Pons (tissue), 1 donor: ENCODE data around the gene CPNE4.
"Not testable (repeated sequence)": the region's sequence is repeated elsewhere in the genome, so short reads cannot be mapped to it uniquely, and the experiment has no call there.

Source experiments
- DNase-seq: peaks from one replicate; pipeline ENCODE4 v3.0.0-alpha.2; 2016; ENCODE audit warnings: low spot score

CPNE4 gene

DNA sequence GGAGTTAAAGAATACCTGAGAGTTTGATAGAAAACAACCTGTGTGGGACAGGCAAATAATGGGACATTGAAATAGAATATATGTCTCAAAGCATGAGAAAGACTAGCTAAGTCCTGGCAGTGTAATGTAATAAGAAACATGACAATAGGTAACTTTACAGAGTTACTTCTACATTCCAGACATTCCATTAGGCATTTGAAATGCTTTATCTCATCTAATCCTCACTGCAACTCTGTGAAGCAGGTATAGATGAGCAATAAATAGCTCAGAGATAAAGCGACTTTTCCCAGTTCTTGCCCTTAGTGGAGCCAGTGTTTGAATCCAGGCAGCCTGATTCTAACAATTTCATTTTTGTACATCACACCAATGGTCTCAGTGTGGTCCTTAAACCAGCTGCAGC is 76.8 kb downstream of the CPNE4 start:
- DNase-seq = no peak

DNA sequence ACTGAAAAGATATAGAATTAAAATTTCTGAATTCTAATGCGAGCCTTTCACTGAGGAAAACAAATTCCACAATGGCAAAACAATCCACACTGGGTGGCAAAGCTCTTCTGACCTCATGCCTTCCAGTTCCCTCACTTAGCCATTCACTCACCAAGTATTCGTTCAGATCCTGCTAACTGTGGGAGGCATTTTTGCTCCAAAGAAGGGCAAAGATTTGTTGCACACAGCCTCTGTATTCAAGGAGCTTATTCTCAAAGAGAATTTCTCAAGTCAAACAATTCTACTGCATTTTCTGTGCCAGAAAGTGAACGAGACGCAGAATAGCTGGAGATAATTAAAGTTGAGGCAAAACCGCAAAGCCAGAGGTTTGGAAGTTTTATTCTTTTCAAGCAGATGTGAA is 77.3 kb downstream of the CPNE4 start:
- no peak for DNase-seq

DNA sequence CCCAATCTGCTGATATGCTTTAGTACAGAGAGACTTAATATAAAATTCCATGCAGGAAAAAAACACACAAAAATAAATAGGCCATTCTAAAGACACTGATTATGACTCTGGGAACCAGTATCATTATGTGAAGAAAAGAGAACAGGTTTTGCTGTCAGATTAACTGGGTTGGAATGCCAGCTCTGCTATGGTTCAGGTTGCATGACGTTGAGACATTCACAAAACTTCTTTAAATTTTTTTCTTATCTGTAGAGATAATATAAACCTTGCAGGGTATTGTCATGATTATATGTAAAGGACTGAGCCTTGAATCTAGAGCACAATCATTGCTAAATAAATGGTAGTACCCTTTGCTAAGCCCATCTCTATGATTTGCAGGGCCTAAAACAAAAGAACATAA is 86.0 kb downstream of the CPNE4 start:
- DNase-seq = no peak

DNA sequence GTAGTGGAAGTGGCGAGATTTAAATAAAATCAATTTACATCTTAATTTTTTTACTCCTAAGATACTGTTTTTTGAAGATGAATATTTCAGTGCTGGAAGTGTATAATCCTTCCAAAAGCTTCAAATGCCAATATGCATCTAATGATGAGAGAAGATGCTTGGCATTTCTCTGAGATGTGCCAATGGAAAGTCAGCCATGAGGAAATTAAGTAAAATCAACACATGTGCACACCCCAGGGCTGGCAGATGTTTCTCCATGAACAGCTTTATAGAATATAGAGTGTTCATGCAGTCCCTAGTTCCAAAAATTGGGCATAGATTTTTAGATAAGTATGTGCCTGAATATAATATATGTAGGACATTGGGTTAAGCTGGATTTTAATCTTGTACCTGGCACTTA is 90.1 kb downstream of the CPNE4 start:
- DNase-seq = no peak

DNA sequence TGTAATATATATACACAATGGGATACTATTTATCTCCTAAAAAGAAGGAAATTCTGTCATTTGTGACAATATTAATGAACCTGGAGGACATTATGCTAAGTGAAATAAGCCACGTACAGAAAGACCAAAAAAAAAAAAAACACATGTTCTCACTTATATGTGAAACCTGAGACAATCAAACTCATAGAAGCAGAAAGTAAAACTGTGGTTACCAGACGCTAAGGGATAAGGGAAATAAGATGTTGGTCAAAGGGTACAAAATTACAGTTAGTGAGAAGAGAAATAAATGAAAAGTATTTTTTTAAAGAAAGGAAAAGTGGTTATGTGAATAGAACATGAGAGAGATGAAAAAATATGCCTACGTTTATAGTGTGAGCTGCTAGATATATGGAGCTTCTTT is 101.1 kb downstream of the CPNE4 start:
- DNase-seq = no peak

DNA sequence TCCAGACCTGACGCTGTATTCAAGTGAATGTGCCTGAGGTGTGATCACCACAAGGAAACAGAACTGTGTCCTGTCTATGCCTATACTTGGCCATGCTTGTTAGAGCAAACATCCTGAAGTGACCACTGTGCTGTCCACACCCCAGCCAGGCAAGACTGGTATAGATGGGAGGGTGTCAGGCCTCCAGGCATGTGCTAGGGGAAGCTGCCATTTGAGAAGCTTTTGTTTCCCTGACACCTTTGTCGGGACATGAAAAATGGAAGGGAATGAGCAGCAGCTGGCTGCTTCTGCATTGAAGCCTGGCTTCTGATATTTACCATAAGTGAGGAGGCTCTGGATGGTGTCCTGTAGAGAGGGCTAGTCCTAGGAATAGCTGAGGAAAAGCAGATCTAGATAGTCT is 106.2 kb downstream of the CPNE4 start:
- DNase-seq = no peak

DNA sequence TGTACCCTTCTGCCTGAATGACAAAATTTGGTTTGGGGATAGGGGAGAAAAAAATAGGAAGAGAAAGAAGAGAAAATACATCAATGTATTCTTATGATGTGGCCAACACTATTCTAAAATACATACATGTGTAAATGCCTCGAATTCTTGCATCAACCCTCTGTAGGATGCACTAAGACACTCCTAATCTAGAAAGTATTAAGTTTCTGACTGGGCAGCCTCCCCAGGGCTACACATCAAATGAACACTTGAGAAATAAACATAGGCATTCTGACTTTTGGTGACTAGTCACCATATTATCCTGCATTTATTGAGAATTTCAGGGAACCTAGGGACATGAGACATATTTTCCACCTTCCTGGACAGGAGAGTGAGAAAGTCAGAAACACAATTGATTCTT is 109.2 kb downstream of the CPNE4 start:
- DNase-seq = no peak

DNA sequence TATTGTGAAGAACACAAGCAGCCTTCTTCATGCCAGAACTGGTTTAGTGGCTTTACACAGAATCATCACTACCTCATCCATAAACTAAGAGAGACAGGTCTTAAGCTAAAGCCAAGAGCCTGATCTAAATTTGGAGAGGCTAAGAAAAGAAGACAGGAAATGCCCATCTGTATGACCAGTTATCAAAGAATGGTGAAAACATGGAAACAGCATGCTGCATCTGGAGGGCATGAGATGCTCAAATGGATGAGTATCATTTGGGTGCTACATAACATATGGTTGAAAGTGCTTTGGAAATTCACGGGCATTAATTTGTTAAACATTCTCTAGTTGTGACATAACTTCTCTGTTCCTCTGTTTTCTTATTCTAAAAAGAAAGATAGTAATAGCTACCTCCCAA is 112.5 kb downstream of the CPNE4 start:
- no peak for DNase-seq

DNA sequence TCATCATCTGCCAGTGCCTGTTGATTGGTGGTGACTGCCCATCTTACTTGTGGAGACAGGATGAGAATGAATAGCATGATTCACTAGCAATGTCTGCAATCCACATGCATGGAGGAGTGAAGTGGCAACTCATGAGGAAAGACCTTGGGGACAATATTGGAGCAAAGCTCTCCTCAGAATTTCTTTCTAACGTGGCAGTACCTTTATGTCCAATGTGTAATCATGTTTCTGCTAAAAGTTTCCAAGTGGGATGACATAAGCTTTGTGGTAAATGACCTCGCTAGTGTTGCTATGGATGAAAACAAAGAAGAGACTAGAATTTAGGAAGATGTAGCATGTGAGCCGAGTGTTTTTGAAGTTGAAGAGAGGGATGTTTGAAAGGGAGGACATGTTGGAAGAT is 117.8 kb downstream of the CPNE4 start:
- no peak for DNase-seq

DNA sequence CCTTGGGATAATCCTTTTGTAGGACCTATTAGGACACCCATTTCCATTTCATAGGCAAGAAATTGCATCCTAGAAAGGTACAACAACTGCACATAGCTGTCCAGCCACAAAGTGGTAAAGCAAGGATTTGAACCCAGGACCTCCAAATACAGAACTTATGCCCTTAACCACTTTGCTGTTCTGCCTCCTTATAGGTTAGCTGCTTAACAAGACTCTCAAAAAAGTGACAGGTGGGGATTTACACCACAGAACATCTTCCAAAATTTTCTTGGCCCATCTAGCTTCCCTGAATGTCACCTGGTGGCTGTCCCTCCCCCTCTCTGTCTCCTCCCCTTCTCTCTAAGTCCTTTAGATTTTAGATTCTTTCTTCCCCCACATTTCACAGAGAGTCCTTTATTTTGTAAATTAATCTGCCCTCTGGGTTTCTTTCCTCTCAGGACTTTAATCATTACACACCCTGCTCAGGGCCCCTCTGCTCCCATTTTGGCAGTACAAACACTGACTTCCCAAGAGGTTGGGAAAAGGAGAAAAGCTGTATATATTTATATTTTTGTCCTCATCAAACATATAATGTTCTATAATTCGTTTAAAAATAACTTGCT is 120.6 kb downstream of the CPNE4 start:
- DNase-seq = no peak

DNA sequence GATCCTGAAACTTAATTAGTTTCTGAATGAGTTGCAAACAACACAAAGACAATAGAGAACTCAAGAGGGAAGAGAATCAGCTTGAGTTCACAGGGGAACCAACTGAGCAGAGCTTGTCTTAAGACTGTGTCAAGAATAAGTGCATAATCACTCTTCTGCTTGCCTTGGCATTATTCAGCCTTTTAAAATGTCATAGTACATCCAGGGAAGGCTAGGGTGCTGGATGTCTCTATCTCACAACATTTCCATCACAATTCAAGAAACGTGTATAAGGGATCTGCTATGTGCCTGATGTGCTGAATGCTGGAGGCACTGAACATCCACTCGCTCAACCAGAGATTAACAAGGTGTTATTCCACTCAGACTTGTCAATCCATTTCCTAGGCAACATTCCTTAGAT is 122.6 kb downstream of the CPNE4 start:
- no peak for DNase-seq

DNA sequence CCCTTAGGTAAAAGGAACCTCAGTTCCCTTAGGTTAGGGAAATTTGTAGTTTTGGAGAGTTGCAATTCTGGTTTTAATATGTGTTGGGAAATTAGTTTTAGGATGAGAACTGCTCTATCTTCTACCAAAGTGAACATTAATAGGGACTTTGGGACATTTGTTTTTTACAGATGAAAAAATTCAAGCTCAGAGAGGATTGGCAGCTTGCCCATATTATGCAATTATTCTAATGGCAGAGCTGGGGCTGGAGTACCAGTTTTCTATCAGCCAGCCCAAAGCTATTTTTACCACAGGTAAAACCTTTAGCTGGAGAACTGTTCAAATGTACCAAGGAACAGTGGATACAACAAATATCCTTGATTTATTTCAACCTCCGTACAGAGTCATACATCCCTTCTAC is 127.0 kb downstream of the CPNE4 start:
- DNase-seq = no peak

DNA sequence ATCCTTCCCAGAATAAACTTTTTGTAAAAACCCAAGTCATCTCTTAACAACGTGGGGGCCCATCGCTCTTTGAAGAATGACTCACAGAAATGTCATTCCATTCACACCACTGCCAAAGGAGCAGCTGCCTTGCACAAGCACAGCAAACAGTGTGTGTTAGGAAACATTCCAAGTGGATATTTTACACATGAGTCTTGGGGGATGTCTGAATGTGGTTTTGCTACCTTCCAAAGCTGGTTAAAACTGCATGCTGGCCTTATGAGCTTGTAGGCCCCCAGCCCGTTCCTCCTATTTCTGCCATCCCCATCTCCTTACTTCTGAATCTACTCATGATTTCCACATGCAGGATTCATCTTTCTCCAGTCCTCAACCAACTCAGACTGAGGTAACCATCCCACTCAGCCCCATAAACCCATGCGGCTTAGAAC is 130.8 kb downstream of the CPNE4 start:
- DNase-seq = no peak

DNA sequence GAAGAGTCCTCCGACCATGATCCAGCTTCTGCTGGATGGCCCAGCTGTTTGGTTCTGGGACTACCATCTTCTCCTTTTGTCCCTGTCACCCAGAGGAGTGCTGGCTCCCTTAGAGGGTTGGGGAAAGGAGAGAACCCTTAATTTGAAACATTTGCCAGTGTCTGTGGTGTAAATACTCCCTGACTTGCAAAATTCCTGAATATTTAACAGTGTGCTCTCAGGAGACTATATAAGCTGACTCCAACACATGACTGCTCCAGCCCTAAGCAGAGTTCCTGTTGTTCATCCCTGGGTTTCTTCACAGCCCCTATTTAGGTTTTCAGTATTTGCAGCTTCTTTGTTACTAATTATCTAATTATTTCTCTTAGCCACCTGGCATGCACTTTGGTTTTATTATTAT is 133.1 kb downstream of the CPNE4 start:
- DNase-seq = no peak

DNA sequence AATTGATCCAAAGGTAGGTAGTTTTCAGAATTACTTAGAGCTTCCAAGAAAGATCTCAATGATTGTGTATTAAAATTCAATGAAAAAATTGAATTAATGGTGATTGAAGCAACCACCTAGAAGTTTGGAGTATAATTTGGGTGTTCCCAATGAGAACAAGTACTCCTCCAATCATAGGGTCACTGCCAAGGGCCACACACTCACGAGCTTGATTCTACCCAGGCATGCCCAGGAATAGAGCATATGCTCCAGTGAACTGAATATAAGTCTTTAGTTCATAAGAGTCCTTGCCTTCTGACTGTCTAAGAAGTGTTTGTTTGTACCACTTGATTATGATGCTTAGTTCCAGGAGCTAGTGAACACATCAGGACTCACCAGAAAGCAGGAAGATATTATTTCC is 133.9 kb downstream of the CPNE4 start:
- DNase-seq = no peak

DNA sequence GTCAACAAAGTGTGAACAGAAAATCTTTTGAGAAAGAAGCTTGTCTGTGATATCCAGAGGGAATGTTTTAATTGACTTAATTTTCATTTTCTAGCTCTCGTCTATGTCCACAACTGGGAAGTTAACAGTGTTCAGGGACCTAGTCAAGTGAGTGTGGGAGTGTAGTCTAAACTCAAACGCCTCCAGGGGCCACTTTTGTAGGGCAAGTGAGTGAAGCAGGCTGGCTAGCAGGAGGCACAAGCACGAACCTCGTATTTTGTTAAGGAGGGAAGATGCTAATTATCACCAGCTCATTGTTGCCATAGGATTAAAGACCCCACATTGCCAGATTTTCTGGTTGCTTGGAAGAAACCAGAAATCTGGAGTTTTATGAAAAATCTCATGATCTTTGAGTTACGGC is 135.8 kb downstream of the CPNE4 start:
- DNase-seq = no peak

DNA sequence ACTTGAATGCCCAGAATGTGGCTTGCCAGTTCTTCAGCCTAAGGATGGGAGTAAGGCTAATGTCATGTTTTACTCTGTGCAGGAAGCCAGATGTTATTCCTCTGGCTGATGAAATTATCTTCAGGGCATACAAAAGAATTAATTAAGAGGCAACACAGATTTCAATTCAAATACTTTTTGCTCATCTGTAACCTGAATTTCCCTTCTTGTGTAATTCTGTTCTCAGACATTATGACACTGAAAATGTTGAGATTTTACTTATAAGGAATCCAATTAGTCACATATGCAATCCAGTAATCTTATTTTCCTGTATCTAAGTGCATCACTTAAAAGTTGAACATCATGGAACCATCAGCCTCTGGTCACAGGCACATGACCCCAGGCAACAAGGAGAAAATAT is 136.5 kb downstream of the CPNE4 start:
- DNase-seq = no peak

DNA sequence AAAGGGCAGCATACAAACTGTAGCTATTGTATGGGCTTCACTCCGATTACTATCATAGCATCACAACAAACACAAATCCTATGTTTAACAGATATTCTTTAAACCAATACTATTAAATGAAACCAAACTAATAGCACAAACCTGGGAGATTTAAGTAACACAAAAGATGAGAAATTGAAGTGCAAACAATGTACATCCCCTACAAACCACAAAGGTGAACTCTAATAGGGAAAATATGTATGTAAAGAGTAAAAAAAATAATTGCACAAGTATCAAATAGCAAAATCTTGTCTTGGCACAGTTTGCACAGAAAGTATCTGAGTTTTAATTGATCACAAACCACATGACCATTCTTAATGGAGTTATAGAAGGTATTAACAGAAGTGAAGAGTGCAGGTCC is 138.5 kb downstream of the CPNE4 start:
- DNase-seq = no peak

DNA sequence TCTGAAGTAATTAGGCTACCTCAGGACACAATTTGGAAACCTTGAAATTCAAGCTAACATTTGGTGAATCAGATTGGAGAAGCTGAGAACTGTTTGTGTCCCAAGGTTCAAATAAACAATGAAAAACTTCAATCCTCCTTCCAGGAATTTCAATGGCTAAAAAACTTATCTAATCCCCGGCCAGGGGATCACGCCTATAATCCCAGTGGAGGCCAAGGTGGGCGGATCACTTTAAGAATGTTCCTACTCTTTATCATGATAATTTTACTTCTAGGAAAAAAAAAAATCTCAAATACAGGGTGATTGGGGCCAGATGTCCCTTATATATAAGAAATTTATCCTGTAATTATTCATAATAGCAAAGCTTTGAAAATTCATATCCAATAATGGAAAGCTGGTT is 139.0 kb downstream of the CPNE4 start:
- DNase-seq = no peak

DNA sequence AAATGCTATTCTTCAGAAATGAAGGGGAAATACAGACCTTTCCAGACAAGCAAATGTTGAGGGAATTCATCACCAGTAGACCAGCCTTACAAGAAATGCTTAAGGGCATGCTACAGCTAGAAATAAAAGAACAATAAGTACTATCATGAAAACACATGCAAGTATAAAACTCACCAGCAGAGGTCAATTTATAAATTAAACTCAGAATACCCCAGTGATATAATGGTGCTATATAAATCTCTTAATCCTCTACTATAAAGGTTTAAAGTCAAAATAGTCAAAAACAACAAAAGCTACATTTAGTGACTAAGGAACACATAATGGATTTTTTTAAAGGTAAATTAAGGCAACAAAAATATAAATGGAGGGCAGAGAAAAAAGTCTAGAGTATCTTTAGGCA is 142.5 kb downstream of the CPNE4 start:
- DNase-seq = no peak

DNA sequence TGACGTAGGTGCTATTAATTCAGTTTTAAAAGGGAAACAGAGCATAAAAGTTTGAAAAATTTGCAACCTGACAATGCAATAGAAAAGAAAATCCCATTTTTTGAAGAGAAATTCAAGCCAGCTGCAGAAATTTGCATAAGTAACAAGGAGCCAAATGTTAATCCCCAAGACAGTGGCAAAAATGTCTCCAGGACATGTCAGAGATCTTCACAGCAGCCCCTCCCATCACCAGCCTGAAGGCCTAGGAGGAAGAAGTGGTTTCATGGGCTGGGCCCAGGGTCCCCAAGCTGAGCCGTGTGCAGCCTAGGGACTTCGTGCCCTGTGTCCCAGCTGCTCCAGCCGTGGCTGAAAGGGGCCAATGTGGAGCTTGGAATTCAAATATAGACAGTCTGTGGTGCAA is 148.9 kb downstream of the CPNE4 start:
- DNase-seq = not testable (repeated sequence)

DNA sequence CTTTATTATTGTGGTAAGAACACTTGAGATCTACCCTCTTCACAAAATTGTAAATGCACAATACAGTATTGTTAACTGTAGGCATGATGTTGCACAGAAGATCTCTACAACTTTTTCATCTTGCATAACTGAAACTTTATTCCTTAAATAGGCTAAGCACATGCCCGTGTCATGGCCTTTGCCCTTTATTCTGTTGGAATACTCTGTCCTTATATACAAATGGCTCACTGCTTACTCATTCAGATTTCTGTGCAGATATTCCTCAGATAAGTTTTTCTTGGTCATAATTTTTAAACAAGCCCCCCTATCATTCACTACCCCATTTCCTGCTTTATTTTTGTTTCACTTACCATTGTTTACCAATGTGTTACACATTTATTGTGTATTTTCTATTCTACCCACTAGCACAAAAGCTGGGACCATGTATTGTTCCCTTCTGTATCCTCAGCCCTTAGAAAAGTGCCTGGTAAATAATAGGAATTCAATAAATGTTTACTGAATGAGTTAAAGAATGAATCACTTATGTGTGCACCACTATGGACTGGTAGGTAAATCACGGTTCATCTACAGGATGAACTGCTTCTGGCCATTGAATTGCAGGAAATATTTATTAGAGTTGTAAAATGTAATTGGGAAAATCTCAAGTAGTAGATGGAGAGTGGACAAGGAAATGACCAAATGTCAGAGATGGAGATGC is 151.0 kb downstream of the CPNE4 start:
- DNase-seq = no peak

DNA sequence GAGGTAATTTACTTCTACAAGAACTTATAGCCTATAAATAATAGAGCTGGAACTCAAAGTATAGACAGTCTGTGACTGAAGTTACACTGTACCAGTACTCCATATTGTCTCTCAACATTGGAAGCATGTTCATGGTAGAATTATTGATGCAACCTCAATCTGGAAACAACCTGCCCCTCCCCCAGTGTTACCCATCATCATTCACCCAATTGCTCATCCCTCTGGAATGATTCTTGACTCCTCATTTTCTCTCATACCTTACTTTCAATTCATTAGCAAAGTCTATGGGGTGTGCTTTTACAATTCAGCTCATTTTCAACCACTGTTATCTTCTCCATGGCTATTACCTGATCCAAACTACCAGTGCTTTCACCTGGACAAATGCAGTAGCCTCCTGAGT is 151.7 kb downstream of the CPNE4 start:
- DNase-seq = no peak

DNA sequence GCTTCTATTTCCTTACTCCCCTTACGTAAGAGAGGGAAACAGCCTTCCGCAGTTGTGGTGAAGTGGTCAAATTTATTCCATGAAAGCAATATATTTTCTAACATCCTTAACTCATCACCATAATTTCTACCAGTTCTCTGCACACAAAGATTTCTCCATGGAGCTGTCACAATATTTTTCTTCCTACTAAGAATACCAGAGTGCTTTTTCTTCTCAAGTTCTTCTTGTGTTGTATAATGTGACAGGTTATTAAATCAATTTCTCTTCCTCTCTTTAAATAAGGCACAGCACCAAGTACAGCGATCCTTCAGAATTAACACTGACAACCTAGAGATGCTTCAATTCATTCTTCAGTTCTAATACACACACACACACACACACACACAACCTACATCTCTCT is 153.0 kb downstream of the CPNE4 start:
- DNase-seq = no peak
